K562 (cell line): ENCODE data around the gene CCDC87. TPM values are rescaled to one million over a fixed set of nuclear protein-coding genes. Genes with fewer than 3 reads are reported as not detected.

ENCODE experiments used
- ARID3A ChIP-seq: IDR thresholded peaks from 2 replicates; pipeline ENCODE4 v1.6.1; 2012; ENCODE audit warnings: low read depth, low read length, improper control_type of control experiment, borderline replicate concordance
- CC2D1A ChIP-seq: fragments of 450-650 bp; IDR thresholded peaks from 2 replicates; pipeline ENCODE4 v1.6.1; 2017; ENCODE audit warnings: mild to moderate bottlenecking
- CREM ChIP-seq: IDR thresholded peaks from 2 replicates; pipeline ENCODE4 v1.6.1; 2014; ENCODE audit warnings: antibody characterized with exemption, low read depth
- E2F5 ChIP-seq: sonication (generic); formaldehyde crosslinking; IDR thresholded peaks from 2 replicates; pipeline ENCODE4 v1.8.0; 2022; ENCODE audit warnings: mild to moderate bottlenecking, missing genetic modification reagents
- GTF2F1 ChIP-seq: IDR thresholded peaks from 2 replicates; pipeline ENCODE4 v1.6.1; 2011; ENCODE audit warnings: low read depth, low read length, improper control_type of control experiment
- HNRNPH1 ChIP-seq: fragments of 200-400 bp; formaldehyde crosslinking; optimal IDR thresholded peaks from 2 replicates; pipeline ENCODE3; 2017; ENCODE audit warnings: low read depth, mild to moderate bottlenecking, low read length, moderate library complexity
- KDM4B ChIP-seq, 2 experiments: fragments of 450-650 bp in 1 of 2; sonication (generic) in 1 of 2; IDR thresholded peaks; 2 replicates each; pipeline ENCODE4 v1.6.1; 2016 to 2017; ENCODE audit warnings: borderline replicate concordance in 2 of 2, antibody characterized with exemption in 1 of 2, low read depth in 1 of 2, mild to moderate bottlenecking in 1 of 2
- MCM7 ChIP-seq, 2 experiments: fragments of 450-650 bp; IDR thresholded peaks; 2 replicates each; pipeline ENCODE4 v1.6.1; 2016 to 2018
- PHF20 ChIP-seq: fragments of 450-650 bp; IDR thresholded peaks from 2 replicates; pipeline ENCODE4 v1.6.1; 2018; ENCODE audit not compliant: partially characterized antibody
- PPARD ChIP-seq: fragments of 250-450 bp; sonication (Bioruptor Pico); IDR thresholded peaks from 2 replicates; pipeline ENCODE4 v1.8.0; 2022; ENCODE audit warnings: inconsistent platforms, mild to moderate bottlenecking, moderate library complexity
- PTRF ChIP-seq: fragments of 450-650 bp; IDR thresholded peaks from 2 replicates; pipeline ENCODE4 v1.6.1; 2016; ENCODE audit warnings: mild to moderate bottlenecking, missing genetic modification characterization, missing compliant biosample characterization
- RAD51 ChIP-seq: fragments of 450-650 bp; IDR thresholded peaks from 2 replicates; pipeline ENCODE4 v1.7.1; 2016; ENCODE audit warnings: low read depth, mild to moderate bottlenecking, borderline replicate concordance
- RFX5 ChIP-seq: IDR thresholded peaks from 2 replicates; pipeline ENCODE4 v1.6.1; 2011; ENCODE audit warnings: low read depth, mild to moderate bottlenecking, improper control_type of control experiment, low read length
- SETDB1 ChIP-seq: IDR thresholded peaks from one replicate; pipeline ENCODE4 v1.6.1; 2012; ENCODE audit warnings: low read length, control low read depth, inconsistent platforms
- SFPQ ChIP-seq: fragments of 200-400 bp; formaldehyde crosslinking; IDR thresholded peaks from 2 replicates; pipeline ENCODE4 v1.6.1; 2017; ENCODE audit warnings: mild to moderate bottlenecking, low read depth, low read length, moderate library complexity
- SREBF1 ChIP-seq: fragments of 150-350 bp; IDR thresholded peaks from 2 replicates; pipeline ENCODE4 v1.6.1; 2014; ENCODE audit warnings: antibody characterized with exemption, low read depth, low read length, borderline replicate concordance
- STAT5A ChIP-seq: IDR thresholded peaks from 2 replicates; pipeline ENCODE4 v1.6.1; 2012; ENCODE audit warnings: low read length, inconsistent platforms, borderline replicate concordance
- TRIM28 ChIP-seq: fragments of 450-650 bp; IDR thresholded peaks from 2 replicates; pipeline ENCODE4 v1.6.1; 2017
- TSC22D4 ChIP-seq: fragments of 450-650 bp; IDR thresholded peaks from 2 replicates; pipeline ENCODE4 v1.6.1; 2016; ENCODE audit warnings: missing genetic modification characterization, missing biosample characterization, control low read depth
- ZBED1 ChIP-seq: IDR thresholded peaks from 2 replicates; pipeline ENCODE4 v1.6.1; 2014
- ZBTB33 ChIP-seq: sonication (generic); formaldehyde crosslinking; IDR thresholded peaks from 2 replicates; pipeline ENCODE4 v1.8.1; 2023; ENCODE audit warnings: mild to moderate bottlenecking, missing genetic modification reagents
- ZFP30 ChIP-seq: fragments of 250-450 bp; sonication (Bioruptor Pico); IDR thresholded peaks from 2 replicates; pipeline ENCODE4 v1.8.0; 2022; ENCODE audit warnings: moderate library complexity, mild to moderate bottlenecking, inconsistent platforms, borderline replicate concordance
- ZNF589 ChIP-seq: fragments of 200-800 bp; sonication (Bioruptor generic); IDR thresholded peaks from 2 replicates; pipeline ENCODE4 v1.6.1; 2016; ENCODE audit warnings: low read depth, missing genetic modification characterization, missing compliant biosample characterization
- polyA plus RNA-seq, 8 experiments: library from polyadenylated mRNA; depleted of rRNA in 4 of 8; stranded (reverse) in 5 of 8; unstranded in 3 of 8; fragments of >200 nt; fragmentation: Nextera tagmentation in 2 of 8; fragmentation: Illumina TruSeq in 1 of 8; extraction: Ambion mirVana in 2 of 8; extraction: Trizol in 1 of 8; gene quantifications; 2 replicates each; pipeline versions ENCODE4 v1.2.1 to v1.2.3, GENCODE V29; 2011 to 2014; ENCODE audit warnings: inconsistent platforms in 1 of 8, missing spikeins in 1 of 8
- total RNA-seq, 7 experiments: library from RNA; depleted of rRNA in 6 of 7; stranded (reverse); fragments of >200 nt in 6 of 7; fragmentation: Illumina TruSeq in 2 of 7; extraction: Trizol in 2 of 7; gene quantifications; 2 replicates each; pipeline versions ENCODE4 v1.2.1 to v1.2.3, GENCODE V29; 2011 to 2021; ENCODE audit warnings: low replicate concordance in 1 of 7

The CCDC87 gene
- total and polyA plus RNA-seq, 9 of the 15 experiments (the other 6 are each of a cell fraction or from before 2014, with no cell fraction given) = 0.03 to 0.44 (median 0.15) TPM; not detected in 1

- no peak for TF ChIP-seq SFPQ
- peak; percentile 82; the same call in 1 of the 2 replicates for TF ChIP-seq E2F5 (CRISPR knock-in tag)
- no peak for TF ChIP-seq SETDB1
- no peak for TF ChIP-seq PTRF
- TF ChIP-seq CREM = peak; percentile 92
- TF ChIP-seq SREBF1 = no peak
- TF ChIP-seq MCM7 (IDR thresholded peaks at IDR 0.05) = no peak
- 0 out of 2 replicates have a peak, but pooled peaks have one; percentile 12 for TF ChIP-seq TRIM28
- TF ChIP-seq ZNF589 (CRISPR knock-in tag) = peak; percentile 90
- TF ChIP-seq PPARD = no peak
- no peak for TF ChIP-seq ARID3A
- no peak for TF ChIP-seq PHF20
- no peak for TF ChIP-seq ZFP30 (CRISPR knock-in tag)
- 0 out of 2 replicates have a peak, but pooled peaks have one; percentile 11 for TF ChIP-seq RFX5
- TF ChIP-seq ZBTB33 = no peak
- no peak for TF ChIP-seq STAT5A
- no peak for TF ChIP-seq HNRNPH1
- no peak for TF ChIP-seq RAD51
- no peak for TF ChIP-seq KDM4B (IDR thresholded peaks at IDR 0.05; ENCODE audit: borderline replicate concordance in 2 of 2, low read depth in 1 of 2)
- no peak for TF ChIP-seq TSC22D4 (tag)
- no peak for TF ChIP-seq CC2D1A
- TF ChIP-seq GTF2F1 = no peak
- TF ChIP-seq ZBED1 = no peak
These were observed 23.7 kb upstream of the CCDC87 start, which contains the start of gene RBM14 (continued) for GRCh38 chr11:66616379-66617154.
